NT2/D1 (cell line): ENCODE data around the gene OSBPL9.

Source experiments
- SUZ12 ChIP-seq: IDR thresholded peaks from 2 replicates; pipeline ENCODE4 v1.6.1; 2011; ENCODE audit not compliant: insufficient read length, insufficient read depth; ENCODE audit errors: extremely low read depth
- YY1 ChIP-seq: IDR thresholded peaks from 2 replicates; pipeline ENCODE4 v1.6.1; 2011; ENCODE audit not compliant: insufficient read length, insufficient read depth

DNA sequence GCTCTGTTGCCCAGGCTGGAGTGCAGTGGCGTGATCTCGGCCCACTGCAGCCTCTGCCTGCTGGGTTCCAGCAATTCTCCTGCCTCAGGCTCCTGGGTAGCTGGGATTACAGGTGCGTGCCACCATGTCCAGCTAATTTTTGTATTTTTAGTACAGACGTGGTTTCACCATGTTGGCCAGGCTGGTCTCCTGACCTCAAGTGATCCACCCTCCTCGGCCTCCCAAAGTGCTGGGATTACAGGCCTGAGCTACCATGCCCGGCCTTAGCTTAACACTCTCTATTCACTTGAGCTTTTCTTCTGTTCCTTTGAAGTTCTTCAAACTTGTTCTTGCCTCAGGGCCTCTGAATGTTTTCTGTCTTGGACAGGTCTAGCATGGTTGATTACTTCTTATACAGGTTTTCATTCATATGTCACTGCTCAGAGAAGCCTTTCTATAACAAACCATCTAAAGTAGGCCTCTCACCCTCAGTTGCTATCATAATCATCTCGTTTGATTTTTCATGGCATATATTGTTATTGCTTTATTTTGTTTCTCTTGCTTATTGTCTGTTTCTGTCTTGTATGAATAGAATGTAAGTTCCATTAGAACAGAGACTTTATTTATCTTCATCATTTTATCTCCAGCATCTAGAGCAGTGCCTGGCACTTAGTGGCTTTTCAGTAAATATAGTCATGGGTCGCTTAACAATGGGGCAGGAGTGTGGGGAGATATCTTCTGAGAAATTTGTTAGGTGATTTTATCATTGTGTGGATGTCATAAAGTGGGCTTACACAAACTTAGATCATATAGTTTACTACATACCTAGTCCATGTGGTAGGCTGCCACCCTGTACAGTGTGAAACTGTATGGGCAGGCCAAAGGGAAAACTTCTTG lies 12.1 kb downstream of the OSBPL9 start:
- TF ChIP-seq SUZ12: no peak
- no peak for TF ChIP-seq YY1
